HG03575 (cell line): ENCODE data around the gene MRPL52.
"Not testable (repeated sequence)": the region's sequence is repeated elsewhere in the genome, so short reads cannot be mapped to it uniquely, and the experiment has no call there.

ENCODE experiments used
- ATAC-seq: cut with Tn5 transposase; IDR thresholded peaks from one replicate; pipeline ENCODE4 v1.9.1; 2021; ENCODE audit not compliant: unreplicated experiment, insufficient number of reproducible peaks, low FRiP score; ENCODE audit errors: extremely low read depth

Gene MRPL52

DNA sequence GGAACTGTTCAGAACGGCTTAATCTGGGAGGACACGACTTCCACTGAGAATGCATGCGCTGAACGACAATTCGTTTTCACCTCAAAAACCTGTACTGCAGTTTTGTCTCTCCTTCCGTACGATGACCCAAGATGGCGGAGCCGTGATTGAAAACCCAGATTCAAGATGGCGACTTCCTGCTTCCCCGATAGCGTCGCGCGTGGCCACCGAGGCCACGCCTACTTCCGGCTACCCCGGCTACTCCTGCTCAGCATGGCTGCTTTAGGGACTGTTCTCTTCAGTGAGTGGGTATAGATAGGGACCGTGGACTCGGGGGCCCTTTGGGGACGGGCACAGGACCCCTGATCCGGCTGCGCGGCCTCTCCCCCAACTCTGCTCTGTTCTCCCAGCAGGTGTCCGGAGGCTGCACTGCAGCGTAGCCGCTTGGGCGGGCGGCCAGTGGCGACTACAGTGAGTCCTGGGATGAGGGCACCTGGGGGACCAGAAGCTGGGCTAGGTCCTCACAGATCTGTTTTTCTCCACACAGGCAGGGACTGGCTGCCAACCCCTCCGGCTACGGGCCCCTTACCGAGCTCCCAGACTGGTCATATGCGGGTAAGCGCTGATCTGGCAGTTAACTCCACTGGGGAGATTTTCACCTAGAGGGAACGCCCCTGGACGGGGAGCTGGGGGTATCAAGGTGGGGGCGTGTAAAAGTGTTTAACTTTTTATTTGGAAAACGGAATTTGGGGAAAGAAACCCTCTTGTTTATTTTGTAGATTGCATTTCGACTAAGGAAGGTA lies at the start of gene MRPL52:
TSS of gene MRPL52 (plus strand) at position 227 of the 782 bp plus-strand sequence. CDS start at position 253, 26 bp downstream.
- no peak for ATAC-seq

DNA sequence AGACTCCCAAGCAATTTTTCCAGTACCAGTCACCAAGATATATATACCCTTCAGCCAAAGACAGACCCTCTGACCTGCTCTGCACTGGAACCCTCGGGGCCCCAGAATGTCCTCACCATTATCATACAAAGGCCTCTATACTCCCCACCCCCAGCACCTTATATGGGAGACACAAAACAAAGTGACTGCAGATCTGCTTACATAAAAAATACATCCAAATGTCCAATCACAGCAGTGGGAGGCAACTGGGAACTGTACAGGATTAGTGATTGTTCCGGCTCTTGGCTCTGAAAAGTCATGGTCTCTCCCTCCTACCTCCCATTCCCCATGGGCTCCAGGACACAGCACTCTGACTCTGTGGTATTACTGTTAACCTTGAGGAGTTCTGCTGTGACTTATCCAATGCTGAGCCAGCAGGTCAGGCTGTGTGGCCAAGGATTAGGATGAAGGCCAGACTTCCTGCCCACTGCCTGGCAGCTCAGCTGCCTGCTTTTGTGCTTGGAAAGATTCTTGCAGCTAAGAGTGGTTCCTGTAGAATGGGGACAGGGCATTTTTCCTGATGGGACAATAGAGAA lies 49.5 kb upstream of the MRPL52 start:
- no peak for ATAC-seq

DNA sequence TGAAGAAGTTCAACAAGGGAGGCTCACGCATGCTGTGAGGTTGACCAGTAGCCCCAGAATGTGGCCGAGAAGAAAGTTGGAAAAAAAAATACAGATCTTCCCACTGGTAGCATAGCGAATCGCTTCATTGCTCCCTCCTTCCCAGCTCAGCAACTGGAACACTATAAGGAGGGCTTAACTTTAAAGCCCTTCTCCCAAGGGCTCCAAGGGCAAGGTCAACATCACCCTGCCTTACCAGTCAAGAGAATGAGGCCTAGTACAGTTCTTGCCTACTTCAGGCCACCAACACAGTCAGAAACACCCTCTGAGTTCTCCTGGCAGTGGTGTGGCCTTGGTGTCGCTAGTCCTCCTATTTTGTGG lies 48.8 kb upstream of the MRPL52 start:
- ATAC-seq = no peak

DNA sequence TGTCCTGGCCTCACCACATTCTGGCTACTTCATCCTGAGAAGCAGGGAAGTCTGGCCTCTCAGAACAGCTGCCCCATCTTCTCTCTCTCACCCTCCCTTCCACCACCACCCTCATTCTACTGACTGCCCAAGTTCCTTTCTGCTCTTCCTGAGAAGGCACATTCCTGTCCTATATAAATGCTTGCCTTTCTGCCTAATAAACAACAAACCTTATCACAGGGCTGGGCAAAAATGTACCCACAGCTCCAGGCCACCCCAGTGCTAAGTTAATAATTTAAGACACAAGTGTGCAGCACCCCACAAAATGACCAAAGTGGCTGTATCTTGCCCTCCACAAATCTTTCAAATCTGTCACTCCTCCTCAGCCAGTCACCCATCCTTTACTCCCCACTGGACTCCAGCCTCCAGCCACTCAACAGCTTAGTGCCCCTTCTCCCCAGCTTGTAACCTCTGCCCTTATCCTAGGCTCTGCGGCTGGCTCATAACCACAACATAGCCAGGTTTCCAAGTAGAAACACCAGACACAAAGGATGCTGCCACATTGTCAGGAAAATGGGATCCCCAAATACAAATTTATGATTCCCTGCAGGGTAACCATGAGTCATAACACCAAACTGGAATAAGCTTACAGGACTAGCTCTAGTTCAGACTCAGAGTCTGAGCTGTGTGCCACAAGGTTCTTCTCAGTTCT lies 48.2 kb upstream of the MRPL52 start:
- no peak for ATAC-seq

DNA sequence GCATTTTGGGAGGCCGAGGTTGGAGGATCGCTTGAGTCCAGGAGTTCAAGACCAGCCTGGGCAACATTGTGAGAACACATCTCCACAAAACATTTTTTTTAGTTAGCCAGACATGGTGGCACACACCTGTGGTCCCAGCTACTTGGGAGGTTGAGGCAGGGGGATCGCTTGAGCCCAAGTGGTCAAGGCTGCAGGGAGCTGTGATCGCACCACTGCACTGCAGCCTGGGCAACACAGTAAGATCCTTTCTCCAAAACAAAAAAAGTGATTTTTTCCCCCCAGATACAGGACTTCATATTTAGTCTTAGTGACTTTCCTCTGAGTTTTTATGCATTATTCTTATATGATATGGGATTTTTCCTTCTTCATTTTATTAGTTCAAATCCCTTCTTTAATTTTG lies 43.0 kb upstream of the MRPL52 start:
- no peak for ATAC-seq

DNA sequence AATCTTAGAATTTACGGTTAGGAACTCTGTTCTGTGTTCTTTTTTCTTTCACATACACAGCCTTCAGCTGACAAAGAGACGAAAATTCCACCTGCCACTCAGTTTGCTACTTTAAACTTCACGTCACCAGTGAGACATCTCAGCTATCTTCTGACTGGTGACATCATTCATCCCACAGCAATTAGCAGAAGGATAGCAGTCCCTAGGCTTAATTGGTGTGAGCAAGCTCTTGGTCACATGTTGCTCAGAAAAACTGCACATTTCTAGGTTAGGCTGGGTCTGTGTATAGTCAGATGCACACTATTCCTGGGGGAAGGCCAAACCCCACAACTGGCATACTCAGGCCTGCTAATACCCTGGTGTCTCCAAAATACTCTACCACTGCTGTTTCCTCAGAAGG lies 38.4 kb upstream of the MRPL52 start:
- ATAC-seq = no peak

DNA sequence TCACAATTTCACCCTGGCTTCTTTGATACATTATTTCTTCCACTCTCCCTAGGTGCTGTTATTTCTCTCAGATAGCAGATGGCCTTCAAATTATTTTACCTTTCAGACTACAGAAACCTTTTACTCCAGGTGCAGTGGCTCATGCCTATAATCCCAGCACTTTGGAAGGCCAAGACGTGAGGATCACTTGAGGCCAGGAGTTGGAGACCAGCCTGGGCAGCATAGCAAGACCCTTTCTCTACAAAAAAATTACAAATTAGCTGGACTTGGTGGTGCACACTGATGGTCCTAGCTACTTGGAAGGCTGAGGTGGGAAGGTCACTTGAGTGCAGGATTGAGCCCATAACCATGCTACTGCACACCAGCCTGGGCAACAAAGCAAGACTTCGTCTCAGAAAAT lies 37.5 kb upstream of the MRPL52 start:
- ATAC-seq = no peak

DNA sequence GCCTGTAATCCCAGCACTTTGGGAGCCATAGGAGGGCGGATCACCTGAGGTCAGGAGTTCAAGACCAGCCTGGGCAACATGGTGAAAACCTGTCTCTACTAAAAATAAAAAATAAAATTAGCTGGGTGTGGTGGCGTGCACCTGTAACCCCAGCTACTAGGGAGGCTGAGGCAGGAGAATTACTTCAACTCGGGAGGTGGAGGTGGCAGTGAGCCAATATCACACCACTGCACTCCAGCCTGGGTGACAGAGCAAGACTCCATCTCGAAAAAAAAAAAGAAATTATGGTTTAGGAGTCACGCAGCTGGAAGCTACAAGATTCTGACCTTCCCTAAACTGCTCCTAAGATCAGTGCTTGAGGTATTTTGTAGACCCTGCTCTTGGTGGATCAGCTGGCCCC lies 36.1 kb upstream of the MRPL52 start:
- ATAC-seq = not testable (repeated sequence)

DNA sequence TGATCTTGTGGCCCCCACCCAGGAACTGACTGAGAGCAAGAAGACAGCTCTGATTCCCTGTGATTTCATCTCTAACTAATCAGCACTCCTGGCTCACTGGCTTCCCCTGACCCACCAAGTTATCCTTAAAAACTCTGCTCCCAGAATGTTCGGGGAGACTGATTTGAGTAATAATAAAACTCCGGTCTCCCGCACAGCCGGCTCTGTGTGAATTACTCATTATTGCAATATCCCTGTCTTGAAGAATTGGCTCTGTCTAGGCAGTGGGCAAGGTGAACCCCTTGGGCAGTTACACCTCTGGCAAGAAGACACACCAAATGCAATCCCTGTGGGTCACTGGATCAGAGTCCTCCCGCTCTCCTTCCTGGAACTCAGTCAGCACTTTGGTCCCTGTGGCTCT lies 35.7 kb upstream of the MRPL52 start:
- ATAC-seq = no peak

DNA sequence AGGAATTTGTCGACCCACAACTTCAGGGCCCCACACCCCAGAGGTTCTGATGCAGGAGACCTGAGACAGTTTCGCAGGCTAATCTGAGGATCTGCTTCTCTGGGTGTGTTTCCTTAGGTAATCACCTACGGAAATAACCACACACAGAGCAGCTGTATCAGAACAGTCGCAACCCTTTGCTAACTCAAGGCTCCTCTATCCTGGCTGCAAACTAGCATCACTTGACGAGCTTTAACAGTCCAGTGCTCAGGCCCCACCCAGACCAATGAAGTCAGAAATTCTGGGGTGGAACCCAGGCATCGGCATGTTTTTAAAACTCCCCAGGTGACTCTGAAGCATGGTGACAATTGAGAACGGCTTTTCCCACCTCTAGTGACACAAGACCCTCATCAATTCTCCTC lies 35.1 kb upstream of the MRPL52 start:
- no peak for ATAC-seq

DNA sequence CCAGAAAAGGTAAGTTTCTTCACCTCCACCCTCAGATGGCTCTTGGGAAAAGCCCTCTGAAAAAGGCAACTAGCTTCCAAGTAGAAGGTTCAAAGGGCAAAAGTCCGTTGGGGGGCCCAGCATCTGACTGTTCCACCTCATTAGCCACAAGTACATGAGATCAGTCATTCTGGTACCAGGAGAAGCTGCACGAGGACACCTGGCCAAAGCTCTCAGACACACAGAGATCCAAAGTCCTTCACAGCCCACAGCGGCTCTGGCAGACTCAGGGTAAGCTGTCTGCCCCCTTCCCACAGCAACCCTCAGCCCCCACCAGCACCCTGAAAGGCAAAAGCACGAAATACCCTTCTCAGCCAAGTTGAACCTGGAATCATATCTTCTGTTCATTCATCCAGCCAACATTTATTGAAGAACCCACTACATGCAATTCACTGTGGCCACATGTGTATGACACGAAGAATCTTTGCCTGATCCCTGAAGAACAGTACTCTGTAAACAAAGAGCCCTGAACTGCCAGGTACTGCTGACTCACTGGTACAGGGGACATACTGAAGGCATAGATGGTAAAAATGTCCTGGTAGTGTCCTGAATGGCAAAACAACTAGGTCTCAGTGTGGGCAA lies 33.5 kb upstream of the MRPL52 start:
- no peak for ATAC-seq

DNA sequence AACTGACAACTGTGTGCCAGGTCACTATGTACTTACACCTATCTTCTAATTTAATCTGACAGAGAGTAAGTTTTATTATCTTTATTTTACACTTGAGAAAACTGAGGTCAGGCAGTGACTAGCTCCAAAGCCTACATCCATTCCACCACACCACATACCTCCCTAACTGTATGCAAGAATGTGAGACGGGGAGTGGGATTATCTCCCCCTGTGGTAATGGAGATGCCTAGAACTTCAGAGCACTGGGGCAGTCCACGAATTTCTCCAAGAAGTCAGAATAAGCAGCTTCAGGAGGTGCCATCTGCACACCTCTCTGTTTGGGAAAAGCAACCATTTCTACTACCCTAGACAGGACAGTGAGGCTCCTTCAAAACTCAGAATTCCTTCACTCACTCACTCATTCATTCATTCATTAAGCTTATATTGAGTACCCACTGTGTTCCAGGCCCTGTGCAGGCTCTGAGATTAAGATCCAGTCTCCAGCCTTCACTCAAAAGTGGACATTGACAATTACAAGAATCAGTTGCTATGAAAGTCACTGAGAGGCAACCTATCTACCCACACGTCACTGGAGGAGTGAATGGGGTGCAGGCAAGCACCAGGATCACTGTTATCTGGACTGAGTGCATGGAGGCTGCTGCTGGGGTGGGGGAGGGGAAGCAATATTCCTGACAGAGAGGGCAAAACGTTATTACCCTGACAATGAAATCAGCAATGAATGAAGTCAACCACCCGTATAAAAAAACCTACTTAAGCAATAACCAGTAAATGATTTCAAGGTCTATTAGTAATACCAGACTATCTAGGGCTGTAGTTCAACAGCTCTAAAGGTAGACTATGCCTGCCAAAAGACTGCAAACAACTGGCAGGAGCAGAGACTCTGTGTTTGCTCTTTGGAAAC lies 32.4 kb upstream of the MRPL52 start:
- no peak for ATAC-seq

DNA sequence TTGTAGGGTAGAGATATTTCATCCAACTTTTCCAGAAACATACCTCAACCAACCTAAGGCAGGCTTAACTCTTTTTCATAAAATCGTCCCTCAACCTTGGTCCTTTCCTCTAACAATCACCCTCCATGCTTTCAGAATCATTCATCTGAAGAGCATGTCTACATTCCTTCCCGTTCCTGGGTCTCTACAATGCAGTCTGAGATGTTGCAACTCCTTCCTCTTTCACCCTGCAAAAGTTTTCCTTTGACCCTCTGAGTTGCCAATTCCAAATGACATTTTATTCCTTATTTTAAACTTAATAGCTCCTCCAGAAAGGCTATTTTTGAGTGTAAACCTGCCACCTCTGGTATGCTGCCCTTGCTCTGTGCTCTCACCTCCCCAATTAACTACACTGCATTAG lies 31.2 kb upstream of the MRPL52 start:
- ATAC-seq = no peak

DNA sequence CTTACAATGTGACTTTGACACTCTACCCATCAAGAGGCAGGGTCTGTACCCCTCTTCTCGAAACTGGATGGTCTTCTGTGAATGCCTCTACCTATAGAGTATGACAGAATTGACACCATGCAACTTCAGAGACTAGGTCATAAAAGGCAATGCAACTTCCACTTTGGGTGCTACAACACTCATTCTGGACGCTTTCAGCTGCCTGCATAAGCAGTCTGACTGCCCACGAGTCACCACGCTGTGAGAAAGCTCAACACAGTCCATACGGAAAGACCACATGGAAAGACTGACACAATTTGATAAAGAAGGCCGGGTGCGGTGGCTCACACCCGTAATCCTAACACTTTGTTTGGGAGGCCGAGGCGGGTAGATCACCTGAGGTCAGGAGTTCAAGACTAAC lies 29.3 kb upstream of the MRPL52 start:
- no peak for ATAC-seq

DNA sequence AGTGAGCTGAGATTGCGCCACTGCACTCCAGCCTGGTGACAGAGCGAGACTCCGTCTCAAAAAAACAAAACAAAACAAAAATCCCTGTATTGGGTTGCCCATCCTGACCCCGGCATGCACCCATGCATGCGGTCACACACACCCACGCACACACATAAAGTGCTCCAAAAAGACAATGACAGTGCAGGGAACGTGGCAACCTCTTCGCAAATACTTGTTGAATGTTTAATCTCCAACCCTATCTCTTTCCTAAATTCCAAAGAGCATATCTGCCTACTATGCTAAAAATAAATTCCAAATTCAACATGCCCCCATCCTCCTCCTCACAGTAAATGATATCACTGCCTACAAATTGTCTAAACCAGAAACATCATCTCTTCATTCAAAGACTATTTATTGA lies 28.0 kb upstream of the MRPL52 start:
- ATAC-seq = no peak

DNA sequence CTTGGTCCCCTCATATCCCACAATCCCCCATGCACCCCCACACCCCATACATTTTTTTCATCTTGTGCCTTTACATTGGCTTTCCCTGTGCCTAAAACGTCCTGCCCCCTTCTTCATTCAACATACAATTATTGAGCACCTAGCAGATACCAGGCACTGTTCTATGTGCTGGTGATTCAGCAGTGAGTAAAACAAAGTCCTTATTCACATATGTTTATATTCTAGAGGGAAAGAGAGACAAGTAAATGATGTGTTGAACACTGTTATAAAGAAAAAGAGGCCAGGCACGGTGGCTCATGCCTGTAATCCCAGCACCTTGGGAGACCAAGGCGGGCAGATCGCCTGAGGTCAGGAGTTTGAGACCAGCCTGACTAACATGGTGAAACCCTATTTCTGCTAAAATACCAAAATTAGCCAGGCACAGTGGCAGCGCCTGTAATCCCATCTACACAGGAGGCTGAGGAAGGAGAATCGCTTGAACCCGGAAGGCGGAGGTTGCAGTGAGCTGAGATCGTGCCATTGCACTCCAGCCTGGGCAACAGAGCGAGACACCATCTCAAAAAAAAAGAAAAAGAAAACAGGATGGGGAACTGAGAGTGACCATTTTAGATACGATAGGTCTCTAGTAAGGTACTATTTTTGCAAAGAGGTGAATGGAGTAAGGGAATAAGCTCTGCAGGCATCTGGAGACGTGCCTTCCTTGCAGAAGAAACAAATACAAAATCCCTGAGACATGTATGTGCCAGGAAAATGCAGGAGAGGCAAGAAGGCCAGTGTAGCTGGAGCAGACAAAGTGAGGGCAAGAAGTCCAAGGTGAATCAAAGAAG lies 26.6 kb upstream of the MRPL52 start:
- no peak for ATAC-seq

DNA sequence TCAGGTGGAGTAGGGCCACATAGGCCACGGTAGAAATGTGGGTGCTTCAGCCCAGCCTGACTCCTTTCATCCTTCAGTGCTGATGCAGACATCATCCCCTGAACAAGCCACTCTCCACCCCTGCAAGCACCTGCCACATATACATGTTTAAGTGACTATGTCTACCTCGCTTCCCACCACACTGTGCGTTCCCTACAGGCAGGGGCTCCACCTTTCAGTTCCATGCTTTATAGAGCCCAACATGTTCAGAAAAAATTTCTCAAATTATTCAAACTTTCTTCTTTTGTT lies 26.1 kb upstream of the MRPL52 start:
- ATAC-seq = no peak

DNA sequence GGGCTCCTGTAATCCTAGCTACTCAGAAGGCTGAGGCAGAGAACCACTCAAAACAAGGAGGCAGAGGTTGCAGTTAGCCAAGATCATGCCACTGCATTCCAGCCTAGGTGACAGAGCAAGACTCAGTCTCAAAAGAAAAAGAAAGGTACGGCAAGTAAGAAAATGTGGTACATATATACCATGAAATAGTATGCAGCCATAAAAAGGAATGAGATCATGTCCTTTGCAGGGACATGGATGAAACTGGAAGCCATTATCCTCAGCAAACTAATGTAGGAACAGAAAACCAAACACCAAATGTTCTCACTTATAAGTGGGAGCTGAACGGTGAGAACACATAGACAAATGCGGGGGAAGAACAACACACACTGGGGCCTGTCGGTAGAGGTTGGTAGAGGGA lies 24.5 kb upstream of the MRPL52 start:
- not testable (repeated sequence) for ATAC-seq
